Measurements from ENCODE around the gene FBXW7. TPM values are rescaled to one million over a fixed set of nuclear protein-coding genes. Genes with fewer than 3 reads are reported as not detected.

Gene FBXW7
- total RNA-seq, 2 donors from 2014 or later = 39.9 to 49.4 TPM

GRCh38 chr4:152321398-152321797 is 214.5 kb downstream of the FBXW7 start:
- Histone ChIP-seq H3K27me3 (no peaks in the 10 kb centered on the region), H3K9me3 (no peaks in the 10 kb centered on the region), H3K36me3 (peaks cover 23% of the 10 kb centered on the region), H3K4me1 (peaks cover 0 to 10% of the 10 kb centered on the region in 2 donors), H3K27ac (no peak overlapping the region), H3K4me3 (no peak overlapping the region)
- DNase-seq (ENCODE audit: low spot score) = no peak
- no peak for TF ChIP-seq CTCF (IDR thresholded peaks at IDR 0.05)

DNA sequence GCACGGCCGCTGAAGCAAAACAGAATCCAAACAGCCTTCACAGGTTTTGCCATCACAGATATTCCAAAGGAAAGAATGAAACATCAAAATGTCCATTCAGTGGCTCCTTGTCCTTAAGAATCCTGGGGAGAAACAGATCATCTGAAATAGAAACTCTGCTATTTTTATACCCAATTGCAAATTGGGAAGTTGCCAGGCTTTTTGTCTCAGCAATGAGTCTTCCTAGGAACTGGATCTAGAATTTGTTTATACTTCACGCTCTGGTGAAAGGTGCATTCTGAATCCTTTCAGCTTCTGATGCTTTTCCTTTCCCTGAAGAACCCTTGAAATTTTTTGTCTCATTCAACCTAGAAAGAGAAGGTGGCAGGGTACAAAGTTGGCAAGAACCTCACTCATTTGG is 218.9 kb downstream of the FBXW7 start:
- Histone ChIP-seq H3K36me3 (peaks cover 5% of the 10 kb centered on the region), H3K27ac (no peak overlapping the region), H3K27me3 (no peaks in the 10 kb centered on the region), H3K9me3 (no peaks in the 10 kb centered on the region), H3K4me1 (peaks cover 0 to 11% of the 10 kb centered on the region in 2 donors), H3K4me3 (no peak overlapping the region)
- DNase-seq (ENCODE audit: low spot score) = no peak
- no peak for TF ChIP-seq CTCF (IDR thresholded peaks at IDR 0.05)

DNA sequence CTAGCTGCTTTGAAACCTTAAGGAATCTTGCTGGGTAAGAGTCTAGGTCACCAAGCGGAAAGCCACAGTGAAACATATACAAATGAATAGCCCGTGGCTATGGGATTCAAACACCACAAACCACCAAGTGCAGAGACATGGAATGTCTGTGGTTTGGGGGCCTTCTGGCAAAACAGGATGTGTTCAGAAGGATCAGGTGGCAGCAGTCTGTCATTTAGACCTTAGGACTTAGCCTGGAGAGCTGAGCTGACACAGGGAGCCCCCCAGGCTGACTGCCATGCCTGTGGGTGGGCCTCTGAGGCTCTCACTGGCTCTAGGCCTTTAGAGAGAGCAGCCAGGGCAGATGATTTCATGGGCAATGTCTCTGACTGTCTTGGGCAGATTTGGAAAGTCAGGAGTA is 225.6 kb downstream of the FBXW7 start:
- H3K27ac ChIP-seq = no peak overlapping the region
- H3K4me1 ChIP-seq = no peaks in the 10 kb centered on the region

DNA sequence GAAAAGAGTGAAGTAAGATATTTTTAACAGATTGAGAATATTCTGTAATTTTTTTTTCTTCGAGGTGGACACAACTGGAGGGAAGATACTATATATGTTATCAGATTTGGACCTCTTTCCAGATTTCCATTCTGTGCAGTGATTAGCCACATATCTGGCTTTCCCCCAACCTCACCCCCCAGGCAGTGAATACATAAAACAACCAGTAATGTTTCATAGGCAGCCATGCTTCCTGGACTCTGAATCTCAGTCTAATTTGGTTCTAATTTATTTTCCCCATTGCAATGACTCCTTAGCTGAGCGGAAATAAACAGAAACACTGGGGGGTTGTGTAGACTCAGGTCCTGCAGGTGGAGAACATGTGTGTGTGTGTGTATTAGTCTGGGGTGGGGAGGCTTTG is 226.5 kb downstream of the FBXW7 start:
- Histone ChIP-seq H3K9me3 (no peaks in the 10 kb centered on the region), H3K36me3 (no peaks in the 10 kb centered on the region), H3K27me3 (no peaks in the 10 kb centered on the region), H3K4me1 (no peaks in the 10 kb centered on the region), H3K27ac (no peak overlapping the region), H3K4me3 (no peak overlapping the region)
- TF ChIP-seq CTCF (IDR thresholded peaks at IDR 0.05) = no peak
- DNase-seq (ENCODE audit: low spot score) = no peak

More for the DNA sequence above, 225.6 kb downstream of the FBXW7 start:
- no peaks in the 10 kb centered on the region for H3K36me3 ChIP-seq
- no peak for DNase-seq (ENCODE audit: low spot score)
- TF ChIP-seq CTCF (IDR thresholded peaks at IDR 0.05) = no peak
- no peaks in the 10 kb centered on the region for H3K9me3 ChIP-seq
- H3K4me3 ChIP-seq = no peak overlapping the region
- no peaks in the 10 kb centered on the region for H3K27me3 ChIP-seq

- H3K4me1 ChIP-seq = no peaks in the 10 kb centered on the region
- H3K9me3 ChIP-seq = no peaks in the 10 kb centered on the region
- no peaks in the 10 kb centered on the region for H3K36me3 ChIP-seq
- no peak overlapping the region for H3K27ac ChIP-seq
- no peaks in the 10 kb centered on the region for H3K27me3 ChIP-seq
- TF ChIP-seq CTCF (IDR thresholded peaks at IDR 0.05) = no peak
- no peak for DNase-seq (ENCODE audit: low spot score)
- no peak overlapping the region for H3K4me3 ChIP-seq
These were observed 226.9 kb downstream of the FBXW7 start for GRCh38 chr4:152308951-152309350.

- no peak overlapping the region for H3K27ac ChIP-seq
- H3K27me3 ChIP-seq = no peaks in the 10 kb centered on the region
- DNase-seq (ENCODE audit: low spot score) = no peak
- no peak for TF ChIP-seq CTCF (IDR thresholded peaks at IDR 0.05)
- H3K36me3 ChIP-seq = no peaks in the 10 kb centered on the region
- H3K9me3 ChIP-seq = no peaks in the 10 kb centered on the region
- H3K4me3 ChIP-seq = no peak overlapping the region
- H3K4me1 ChIP-seq = no peaks in the 10 kb centered on the region
These were observed 228.2 kb downstream of the FBXW7 start for GRCh38 chr4:152307669-152308068.
